Nucleus accumbens (tissue), 56 donors: ENCODE results near the gene BACE1-AS.
"Not testable (repeated sequence)": the region's sequence is repeated elsewhere in the genome, so short reads cannot be mapped to it uniquely, and the experiment has no call there.

Experiments used
- DNase-seq, 56 donors: peaks; one replicate each; lab custom pipeline; 2025; lab: John Stamatoyannopoulos, UW

BACE1-AS gene

GRCh38 chr11:117290809-117291396 is at the start of gene BACE1-AS:
Gene BACE1-AS (plus strand): TSS chr11:117291346.
- no peak for DNase-seq

GRCh38 chr11:117248341-117248740 is 42.8 kb upstream of the BACE1-AS start:
- no peak for DNase-seq

DNA sequence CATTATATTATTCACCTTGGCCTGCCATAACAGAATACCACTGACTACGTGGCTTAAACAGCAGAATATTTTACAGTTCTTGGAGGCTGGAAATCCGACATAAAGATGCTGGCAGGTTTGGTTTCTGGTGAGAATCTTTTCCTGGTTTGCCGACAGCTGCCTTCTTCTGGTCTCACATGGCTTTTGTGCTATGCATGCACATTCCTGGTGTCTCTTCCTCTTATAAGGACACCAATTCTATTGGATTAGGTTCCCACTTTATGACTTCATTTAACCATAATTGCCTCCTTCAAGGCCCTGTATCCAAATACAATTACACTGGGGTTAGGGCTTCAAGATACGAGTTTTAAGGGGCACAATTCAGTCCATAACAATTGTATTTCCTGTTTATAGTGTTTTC is 41.6 kb upstream of the BACE1-AS start:
- DNase-seq = no peak

- DNase-seq = no peak
These were observed 39.6 kb upstream of the BACE1-AS start for GRCh38 chr11:117251506-117251905.

GRCh38 chr11:117255966-117256365 is 35.2 kb upstream of the BACE1-AS start:
- DNase-seq = no peak

DNA sequence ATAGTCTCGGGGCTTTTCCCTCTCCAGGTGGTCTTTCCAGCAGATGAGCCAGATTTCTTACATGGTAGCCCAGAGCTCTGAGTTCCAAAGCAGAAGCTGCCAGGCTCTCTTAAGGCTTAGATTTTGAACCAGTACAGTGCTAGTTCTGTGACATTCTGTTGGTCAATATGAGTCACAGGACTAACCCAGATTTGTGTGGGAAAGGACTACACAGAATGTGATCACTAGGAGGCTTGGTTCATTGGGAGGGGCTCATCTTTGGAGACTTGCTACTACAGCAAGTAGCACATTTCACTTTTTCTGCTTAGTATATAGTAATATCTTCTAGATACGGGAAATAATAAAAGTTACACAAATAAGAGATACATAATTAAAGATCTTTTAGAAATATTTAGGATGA is 34.6 kb upstream of the BACE1-AS start:
- DNase-seq = no peak

DNA sequence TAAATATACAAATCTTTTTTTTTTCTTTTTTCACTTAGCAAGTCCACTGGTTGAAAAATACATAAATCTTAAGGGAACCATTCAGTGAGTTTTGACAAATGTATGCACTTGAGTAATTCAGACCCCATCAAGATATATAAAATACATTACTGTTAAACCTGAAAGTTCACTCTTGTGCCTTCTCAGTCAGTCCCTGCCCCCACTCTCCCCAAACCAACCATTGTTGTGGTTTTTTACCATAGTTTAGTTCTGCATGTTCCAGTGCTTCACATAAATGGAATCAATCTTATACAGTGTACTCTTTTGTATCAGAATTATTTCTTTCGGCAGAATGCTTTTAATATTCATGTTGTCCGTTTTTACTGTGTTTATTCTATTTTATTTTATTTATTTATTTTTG is 32.6 kb upstream of the BACE1-AS start:
- no peak for DNase-seq

- DNase-seq = no peak
These were observed 31.7 kb upstream of the BACE1-AS start for GRCh38 chr11:117259417-117259816.

DNA sequence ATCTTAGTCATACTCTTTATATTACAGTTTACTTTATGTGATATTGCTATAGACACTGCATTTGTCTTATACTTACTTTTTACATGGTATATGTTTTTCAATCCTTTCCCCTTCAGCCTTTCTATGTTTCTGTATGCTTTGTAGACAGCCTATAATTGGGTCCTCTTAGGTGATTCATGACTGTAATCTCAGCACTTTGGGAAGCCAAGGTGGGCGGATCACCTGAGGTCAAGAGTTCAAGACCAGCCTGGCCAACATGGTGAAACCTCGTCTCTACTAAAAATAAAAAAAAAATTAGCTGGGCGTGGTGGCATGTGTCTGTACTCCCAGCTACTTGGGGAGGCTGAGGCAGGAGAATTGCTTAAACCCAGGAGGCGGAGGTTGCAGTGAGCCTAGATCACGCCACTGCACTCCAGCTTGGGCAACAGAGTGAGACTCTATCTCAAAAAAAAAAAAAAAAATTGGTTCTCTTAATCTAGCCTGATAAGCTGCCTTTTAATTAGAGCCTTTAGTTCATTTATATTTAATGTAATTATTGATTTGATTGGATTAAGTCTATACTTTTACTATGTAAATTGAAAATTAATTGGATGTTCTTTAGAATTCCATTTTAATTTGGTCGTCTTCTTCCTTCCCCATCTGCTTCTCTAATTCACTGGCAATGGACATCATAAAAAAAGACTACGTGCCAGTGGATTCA is 26.4 kb upstream of the BACE1-AS start:
- not testable (repeated sequence) for DNase-seq

DNA sequence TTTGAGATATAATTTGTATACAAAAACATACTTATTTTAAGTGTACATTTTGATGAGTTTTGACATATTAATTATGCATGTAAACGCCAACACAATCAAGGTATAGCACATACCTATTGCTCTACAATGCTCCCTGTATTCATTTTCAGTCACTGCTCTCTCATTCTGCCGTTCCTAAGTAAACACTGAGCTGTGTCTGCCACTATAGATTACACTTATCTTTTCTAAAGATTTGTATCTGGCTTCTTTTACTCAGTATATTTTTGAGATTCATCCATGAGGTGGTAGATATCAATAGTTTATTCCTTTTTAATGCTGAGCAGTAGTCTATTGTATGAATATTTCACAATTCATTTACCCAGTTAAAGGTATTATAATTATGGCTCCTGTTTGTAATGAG is 25.4 kb upstream of the BACE1-AS start:
- no peak for DNase-seq

GRCh38 chr11:117269856-117270255 is 21.3 kb upstream of the BACE1-AS start:
- no peak for DNase-seq

- DNase-seq = no peak
These were observed 19.9 kb upstream of the BACE1-AS start for GRCh38 chr11:117271208-117271607.

DNA sequence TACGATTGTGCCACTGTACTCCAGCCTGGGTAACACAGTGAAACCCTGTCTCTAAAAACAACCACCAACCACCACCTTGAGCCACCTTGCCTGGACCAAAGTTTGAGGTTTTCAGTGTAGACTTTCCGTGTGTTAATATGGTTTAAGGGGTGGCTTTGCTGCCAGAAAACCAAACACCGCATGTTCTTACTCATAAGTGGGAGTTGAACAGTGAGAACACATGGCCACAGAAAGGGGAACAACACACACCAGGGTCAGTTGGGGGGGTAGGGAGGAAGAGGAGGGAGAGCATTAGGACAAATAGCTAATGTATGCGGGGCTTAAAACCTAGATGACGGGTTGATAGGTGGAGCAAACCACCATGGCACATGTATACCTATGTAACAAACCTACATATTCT is 19.0 kb upstream of the BACE1-AS start:
- not testable (repeated sequence) for DNase-seq

GRCh38 chr11:117273550-117274289 is 17.4 kb upstream of the BACE1-AS start:
- DNase-seq = no peak

- no peak for DNase-seq
These were observed 12.8 kb upstream of the BACE1-AS start for GRCh38 chr11:117278347-117278746.

DNA sequence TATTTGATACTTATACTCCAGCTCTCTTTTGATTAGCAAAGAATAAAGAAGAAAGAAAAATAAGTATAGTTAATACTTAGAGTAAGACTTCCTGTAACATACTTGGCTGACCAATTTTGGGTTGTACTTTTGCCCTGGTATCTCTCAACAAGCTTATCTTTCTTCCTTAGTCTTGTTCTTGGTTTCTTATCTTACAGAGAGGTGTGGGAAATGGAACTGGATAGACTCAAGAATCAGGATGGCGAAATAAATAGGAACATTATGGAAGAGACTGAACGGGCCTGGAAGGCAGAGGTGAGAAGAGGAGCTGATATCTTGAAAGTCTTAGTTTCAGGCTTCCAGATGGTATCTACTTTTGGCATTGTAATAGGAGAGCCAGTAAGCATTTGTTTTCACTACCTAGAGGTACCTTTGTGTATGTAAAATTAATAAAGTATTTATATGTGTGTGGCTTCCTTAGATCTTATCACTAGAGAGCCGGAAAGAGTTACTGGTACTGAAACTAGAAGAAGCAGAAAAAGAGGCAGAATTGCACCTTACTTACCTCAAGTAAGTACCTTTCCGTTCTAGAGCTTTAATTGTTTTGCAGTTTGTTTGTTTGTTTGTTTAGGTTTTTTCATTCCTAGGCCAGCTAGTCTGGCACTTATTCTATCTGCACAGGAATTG is 11.3 kb upstream of the BACE1-AS start:
- DNase-seq = no peak

- DNase-seq = peak in 11 of 56 donors; percentile 13 to 48 (median 31)
These were observed 10.0 kb upstream of the BACE1-AS start for GRCh38 chr11:117281159-117281558.

- DNase-seq = no peak
These were observed 9.3 kb upstream of the BACE1-AS start for GRCh38 chr11:117281869-117282268.

DNA sequence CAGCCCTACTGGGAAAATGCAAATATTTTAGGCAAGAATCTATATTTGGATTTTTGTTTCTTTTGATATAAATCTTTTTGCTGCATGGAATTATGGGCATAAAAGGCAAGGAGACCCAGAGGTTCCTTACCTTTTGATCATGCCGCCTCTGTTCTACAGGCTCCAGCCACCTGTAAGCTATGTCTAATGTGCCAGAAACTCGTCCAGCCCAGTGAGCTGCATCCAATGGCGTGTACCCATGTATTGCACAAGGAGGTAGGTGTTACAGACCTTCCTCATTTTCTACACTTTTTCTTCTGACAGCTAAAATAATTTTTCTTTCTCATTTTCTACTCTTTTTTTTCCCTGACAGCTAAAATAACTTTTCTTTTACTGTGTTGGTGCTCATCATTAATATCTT is 8.2 kb upstream of the BACE1-AS start:
- no peak for DNase-seq

DNA sequence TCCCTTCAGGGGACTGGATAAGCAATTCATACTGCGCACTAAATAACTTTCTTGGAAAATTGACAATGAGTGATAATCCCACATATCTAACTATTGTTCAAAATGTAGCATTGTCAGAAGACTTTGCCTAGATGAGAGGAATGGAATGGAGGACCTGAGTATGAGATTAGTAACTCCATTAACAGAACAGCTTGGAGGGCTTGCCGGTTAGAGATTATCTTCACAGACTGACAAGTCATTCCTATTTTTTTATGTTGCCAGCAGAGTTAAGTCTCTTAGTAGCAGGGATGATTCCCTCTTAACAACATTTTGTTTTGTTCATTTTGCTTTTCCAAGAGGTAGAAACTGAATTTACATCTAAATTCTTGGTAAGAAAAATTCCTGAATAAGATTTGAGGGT is 7.1 kb upstream of the BACE1-AS start:
- DNase-seq = no peak

GRCh38 chr11:117286588-117286987 is 4.6 kb upstream of the BACE1-AS start:
- no peak for DNase-seq
